GM23338 (cell line): ENCODE data around the gene LRMDA.

Experiments
- CREB1 ChIP-seq: fragments of 250-450 bp; sonication (Bioruptor Pico); IDR thresholded peaks from 2 replicates; pipeline ENCODE4 v1.5.0; 2020; ENCODE audit warnings: low read depth, mild to moderate bottlenecking, moderate library complexity
- CTCF ChIP-seq, 2 experiments: fragments of 200-600 bp in 1 of 2; sonication (generic) in 1 of 2; conservative IDR thresholded peaks; 2 replicates each; pipeline versions ENCODE4 v1.5.1 to v1.6.1; 2016 to 2017; ENCODE audit warnings: antibody characterized with exemption in 2 of 2, low read depth in 2 of 2, mild to moderate bottlenecking in 2 of 2, moderate library complexity in 1 of 2
- EZH2 ChIP-seq: fragments of 200-600 bp; sonication (generic); IDR thresholded peaks from one replicate; pipeline ENCODE4 v1.8.0; 2017; ENCODE audit warnings: antibody characterized with exemption, mild to moderate bottlenecking, low read depth; ENCODE audit not compliant: unreplicated experiment
- EZH2phosphoT487 ChIP-seq: fragments of 200-600 bp; sonication (generic); IDR thresholded peaks from one replicate; pipeline ENCODE4 v1.8.1; 2018; ENCODE audit warnings: antibody characterized with exemption; ENCODE audit not compliant: unreplicated experiment
- JUNB ChIP-seq: IDR thresholded peaks from one replicate; pipeline ENCODE4 v1.6.1; 2016; ENCODE audit warnings: antibody characterized with exemption; ENCODE audit not compliant: unreplicated experiment
- NANOG ChIP-seq: IDR thresholded peaks from 2 replicates; pipeline ENCODE4 v1.6.1; 2016; ENCODE audit warnings: antibody characterized with exemption, borderline replicate concordance
- POLR2AphosphoS5 ChIP-seq: IDR thresholded peaks from 2 replicates; pipeline ENCODE4 v1.6.1; 2016; ENCODE audit warnings: antibody characterized with exemption, low read depth
- REST ChIP-seq: IDR thresholded peaks from one replicate; pipeline ENCODE4 v1.6.1; 2018; ENCODE audit warnings: antibody characterized with exemption; ENCODE audit not compliant: unreplicated experiment
- ZNF114 ChIP-seq: fragments of 250-450 bp; sonication (Bioruptor Pico); IDR thresholded peaks from 2 replicates; pipeline ENCODE4 v1.5.0; 2020; ENCODE audit warnings: mild to moderate bottlenecking, moderate library complexity
- ZNF331 ChIP-seq: fragments of 250-450 bp; sonication (Bioruptor Pico); IDR thresholded peaks from 2 replicates; pipeline ENCODE4 v1.5.0; 2020; ENCODE audit warnings: low read depth, mild to moderate bottlenecking, moderate library complexity

GRCh38 chr10:75679536-75679935, 248.1 kb downstream of the LRMDA start:
- TF ChIP-seq CTCF (conservative IDR thresholded peaks at IDR 0.05; ENCODE audit: low read depth in 2 of 2) (no peak), EZH2phosphoT487 (no peak), POLR2AphosphoS5 (no peak), JUNB (no peak), NANOG (no peak), REST (no peak), EZH2 (no peak), ZNF114 (CRISPR knock-in tag) (no peak), ZNF331 (CRISPR knock-in tag) (no peak), CREB1 (CRISPR knock-in tag) (no peak)
